NCI-H2029 treated with DMSO at 0.1 percent for 48 hours (cell line): ENCODE measurements around the gene MAP2K2.
A peak's percentile ranks its signal among the peaks of the same experiment; 100 is the strongest.
"Not testable (repeated sequence)": the region's sequence is repeated elsewhere in the genome, so short reads cannot be mapped to it uniquely, and the experiment has no call there.

Experiments used
- DNase-seq: peaks from one replicate; lab custom pipeline; 2025; lab: John Stamatoyannopoulos, UW

The MAP2K2 gene

DNA sequence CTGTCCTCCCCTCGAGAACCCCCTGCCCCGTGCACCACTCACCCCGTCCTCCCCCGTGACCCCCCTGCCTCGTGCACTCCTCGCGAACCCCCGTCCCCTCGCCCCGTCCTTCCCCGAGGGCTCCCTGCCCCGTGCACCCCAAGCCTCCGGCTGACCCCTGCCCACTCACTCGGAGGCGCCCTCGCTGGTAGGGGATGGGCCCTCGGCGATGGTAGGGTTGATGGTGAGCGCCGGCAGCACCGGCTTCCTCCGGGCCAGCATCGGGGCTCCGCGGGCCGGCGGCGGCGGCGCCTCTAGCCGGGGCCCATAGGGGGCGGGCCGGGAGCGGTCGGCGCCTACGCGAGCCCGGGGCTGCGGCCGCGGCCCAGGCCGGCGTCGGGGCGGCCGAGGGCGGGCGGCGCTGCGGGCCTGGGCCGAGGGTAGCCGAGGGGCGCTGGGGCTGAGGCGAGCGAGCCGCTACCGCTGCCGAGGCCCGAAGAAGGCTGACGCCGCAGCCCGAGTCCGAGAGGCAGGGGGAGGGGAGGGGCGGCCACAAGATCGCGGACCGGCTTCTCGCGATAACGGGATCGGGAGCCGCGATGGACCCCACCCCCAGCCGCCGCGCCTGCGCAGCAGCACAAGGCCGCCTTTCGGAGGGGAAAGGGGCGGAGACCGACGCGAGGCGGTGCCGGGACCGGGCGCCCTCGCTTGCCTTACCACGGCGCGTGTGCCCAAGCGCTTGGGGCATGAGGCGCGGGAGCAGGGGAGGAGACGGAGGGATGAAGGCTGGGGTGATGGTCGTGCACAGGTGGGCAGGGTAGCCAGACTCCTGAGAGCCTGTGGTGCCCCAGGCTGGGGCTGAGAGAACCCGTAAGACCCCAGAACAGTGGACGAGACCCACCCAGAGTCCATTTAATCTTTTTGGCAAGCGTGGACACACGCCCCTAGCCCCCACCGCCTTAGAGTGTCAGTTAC, at the start of gene MAP2K2:
Gene MAP2K2 (minus strand): TSS at position 508 of the 954 bp plus-strand sequence. CDS start 247 bp downstream, at position 261.
- peak; percentile 84 for DNase-seq

DNA sequence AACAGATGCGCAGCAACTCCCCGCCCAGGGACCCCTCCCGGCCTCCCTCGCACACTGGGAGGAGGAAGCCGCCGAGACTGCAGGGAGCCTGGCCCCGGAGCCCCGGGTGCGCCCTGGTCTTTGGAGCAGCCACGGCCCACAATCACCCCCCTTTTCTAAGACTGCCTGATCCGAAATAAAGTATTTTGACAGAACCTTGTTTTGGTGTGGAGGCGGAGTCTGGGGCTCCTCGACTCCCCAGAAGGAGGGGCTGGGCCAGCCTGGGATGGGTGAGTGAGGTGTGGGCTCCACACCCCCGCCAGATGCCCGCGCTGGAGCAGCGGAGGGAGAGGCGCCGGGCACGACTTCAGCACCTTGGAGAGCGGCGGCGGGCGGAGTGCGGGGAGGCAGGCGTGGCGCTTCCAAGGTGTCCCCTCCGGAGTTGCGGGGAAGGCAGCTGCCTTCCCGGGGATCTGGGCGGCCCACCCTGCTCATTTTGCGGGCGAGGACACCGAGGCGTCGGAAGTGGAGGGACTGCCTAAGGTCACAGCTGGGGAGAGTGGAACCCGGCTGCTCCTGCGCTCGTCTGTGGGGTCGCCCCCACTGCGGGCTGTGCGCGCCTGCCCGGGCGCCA, 49.0 kb upstream of the MAP2K2 start:
- DNase-seq = no peak

- DNase-seq = no peak
Measured at GRCh38 chr19:4171676-4172075, 47.8 kb upstream of the MAP2K2 start.

DNA sequence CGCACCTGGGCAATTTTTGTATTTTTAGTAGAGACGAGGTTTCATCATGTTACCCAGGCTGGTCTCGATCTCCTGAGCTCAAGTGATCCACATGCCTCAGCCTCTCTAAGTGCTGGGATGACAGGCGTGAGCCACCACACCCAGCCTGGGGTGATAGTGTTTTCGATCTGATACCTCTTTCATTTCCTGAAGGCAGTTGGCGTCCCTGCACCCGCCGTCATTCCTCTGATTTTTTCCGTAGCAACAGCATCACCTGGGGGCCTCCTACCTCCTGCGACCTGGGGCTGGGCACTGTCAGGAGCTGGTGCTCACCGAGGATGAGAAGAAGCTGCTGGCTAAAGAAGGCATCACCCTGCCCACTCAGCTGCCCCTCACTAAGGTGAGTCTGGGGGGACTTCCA, 40.3 kb upstream of the MAP2K2 start:
- DNase-seq = no peak

- DNase-seq = no peak
Measured at GRCh38 chr19:4161415-4162077, 37.6 kb upstream of the MAP2K2 start.

GRCh38 chr19:4157971-4158370, 34.0 kb upstream of the MAP2K2 start:
- DNase-seq = not testable (repeated sequence)

GRCh38 chr19:4157164-4157563, 33.2 kb upstream of the MAP2K2 start:
- no peak for DNase-seq

GRCh38 chr19:4154571-4155312, 30.8 kb upstream of the MAP2K2 start:
- DNase-seq = no peak

DNA sequence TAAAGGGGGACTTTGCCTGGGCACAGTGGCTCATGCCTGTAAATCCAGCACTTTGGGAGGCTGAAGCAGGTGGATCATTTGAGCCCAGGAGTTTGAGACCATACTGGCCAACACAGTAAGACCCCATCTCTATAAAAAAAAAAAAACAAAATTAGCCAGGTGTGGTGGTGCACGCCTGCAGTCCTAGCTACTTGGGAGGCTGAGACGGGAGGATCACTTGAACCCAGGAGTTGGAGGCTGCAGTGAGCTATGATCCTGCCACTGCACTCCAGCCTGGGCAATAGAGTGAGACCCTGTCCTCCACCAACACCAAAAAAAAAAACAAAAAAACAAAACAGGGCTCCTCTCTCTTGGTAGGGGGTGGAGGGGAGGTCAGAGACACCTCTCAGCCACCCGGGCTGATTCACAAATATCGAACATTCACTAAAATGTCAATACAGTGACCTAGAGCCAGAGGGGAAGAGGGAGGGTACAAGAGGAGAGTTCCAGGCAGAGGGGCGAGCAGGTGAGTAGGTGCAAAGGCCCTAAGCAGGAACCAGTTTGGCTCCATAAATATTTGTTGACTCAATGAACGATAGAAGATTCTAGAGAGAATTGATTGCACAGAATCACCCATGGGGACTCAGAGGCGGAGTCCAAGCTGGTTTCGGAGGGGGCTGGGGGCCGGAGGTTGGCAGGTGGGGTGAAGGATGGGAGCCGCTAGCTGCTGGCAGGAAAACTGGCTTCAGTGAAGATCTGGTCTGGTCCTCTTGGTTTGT, 28.5 kb upstream of the MAP2K2 start:
- no peak for DNase-seq

DNA sequence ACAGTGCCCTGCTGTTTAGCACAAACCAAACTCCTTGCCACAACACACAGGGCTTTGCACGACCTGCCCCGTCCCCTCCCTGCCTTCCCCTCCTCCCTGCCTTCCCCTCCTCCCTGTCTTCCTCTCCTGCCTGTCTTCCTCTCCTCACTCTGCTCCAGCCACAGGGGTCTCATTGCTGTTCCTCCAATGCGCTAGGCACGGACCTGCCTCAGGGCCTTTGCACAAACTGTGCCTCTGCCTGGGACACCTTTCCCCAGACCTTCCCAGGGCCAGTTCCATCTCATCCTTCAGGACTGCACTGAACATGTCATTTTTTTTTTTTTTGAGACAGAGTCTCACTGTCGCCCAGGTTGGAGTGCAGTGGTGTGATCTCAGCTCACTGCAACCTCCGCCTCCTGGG, 27.7 kb upstream of the MAP2K2 start:
- DNase-seq = no peak

- DNase-seq = peak; percentile 77
Measured at GRCh38 chr19:4149518-4150288, 25.8 kb upstream of the MAP2K2 start.

DNA sequence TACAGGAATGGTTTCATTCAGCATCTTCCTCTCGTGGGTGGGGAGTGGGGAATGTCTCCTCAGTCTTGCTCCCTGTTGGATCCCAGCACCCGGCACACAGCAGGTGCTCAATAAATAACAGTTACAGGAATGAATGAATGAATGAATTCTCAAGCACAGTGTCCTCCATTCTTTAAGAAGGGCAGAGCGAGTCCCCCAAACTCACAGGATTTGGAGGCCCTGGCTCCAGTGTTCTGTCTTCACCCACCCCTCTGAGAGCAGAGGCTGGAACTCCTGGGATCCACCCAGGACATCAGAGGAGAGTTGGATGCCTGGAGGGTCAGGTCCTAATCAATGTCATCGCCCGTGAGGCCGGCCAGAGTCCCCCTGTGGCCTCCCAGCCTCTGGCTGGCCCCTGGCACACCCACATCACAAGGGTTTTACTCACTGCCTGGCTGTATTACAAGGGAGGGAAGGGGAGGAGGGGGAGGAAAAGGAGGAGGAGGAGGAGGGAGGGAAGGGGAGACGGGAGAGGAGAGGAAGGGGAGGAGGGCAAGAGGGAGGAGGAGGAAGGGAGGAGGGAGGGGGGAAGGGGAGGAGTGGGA, 20.8 kb upstream of the MAP2K2 start:
- DNase-seq = no peak

- DNase-seq = not testable (repeated sequence)
Measured at GRCh38 chr19:4142916-4143315, 19.0 kb upstream of the MAP2K2 start.

DNA sequence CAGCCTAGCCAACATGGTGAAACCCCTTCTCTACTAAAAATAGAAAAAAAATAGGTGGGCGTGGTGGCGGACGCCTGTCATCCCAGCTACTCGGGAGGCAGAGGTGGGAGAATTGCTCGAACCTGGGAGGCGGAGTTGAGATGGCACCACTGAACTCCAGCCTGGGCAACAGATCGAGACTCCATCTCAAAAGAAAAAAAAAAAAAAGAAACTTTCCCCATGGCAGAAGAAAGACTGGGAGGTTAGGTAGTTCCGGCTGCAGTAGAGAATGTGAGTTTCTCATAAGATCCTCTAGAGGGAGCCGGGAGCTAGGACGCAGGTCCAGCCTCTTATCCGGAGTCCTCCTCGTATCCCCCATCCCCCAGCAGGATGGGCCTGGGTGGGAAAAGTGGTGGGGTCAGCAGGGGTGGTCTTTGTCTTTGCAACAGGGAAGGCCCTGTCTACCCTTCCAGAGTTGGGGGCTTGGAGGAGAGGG, 16.4 kb upstream of the MAP2K2 start:
- peak; percentile 8 for DNase-seq

DNA sequence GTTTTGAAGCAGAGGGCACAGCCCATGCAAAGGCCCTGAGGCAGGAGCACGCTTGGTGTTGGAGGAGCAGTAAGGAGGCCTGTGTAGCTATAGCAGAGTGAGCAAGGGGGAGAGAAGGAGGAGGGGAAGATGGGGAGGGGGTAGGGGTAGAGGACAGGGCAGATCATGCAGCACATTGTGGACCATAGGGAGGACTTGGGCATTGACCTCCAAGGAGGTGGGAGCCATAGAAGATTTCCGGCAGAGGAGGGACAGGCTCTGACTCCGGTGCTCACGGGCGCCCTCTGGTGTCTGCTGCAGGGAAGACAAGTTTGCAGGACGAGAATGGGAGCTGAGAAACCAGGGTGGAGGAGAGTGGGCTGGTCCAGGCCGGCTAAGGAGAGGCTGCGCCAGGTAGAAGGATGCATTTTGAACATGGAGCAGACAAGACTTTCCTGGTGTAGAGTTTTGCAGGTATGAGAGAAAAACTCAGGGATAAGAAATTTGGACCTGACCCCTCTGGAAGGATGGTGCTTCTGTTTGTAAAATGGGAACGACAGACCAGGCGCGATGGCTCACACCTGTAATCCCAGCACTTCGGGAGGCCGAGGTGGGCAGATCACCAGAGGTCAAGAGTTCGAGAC, 15.8 kb upstream of the MAP2K2 start:
- DNase-seq = peak; percentile 31

DNA sequence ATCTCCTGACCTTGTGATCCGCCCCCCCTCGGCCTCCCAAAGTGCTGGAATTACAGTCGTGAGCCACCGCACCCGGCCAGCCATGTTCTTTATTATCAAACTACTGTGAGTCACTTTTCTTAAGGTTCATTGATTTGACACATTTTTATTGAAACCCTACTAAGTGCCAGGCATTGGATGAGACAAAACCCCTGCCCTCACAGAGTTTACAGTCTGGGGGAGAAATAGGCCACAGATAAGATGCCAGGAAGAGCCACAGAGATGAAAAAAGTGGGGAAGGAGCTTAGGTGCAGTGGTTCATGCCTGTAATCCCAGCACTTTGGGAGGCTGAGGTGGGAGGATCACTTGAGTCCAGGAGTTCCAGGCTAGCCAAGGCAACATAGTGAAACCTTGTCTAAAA, 14.5 kb upstream of the MAP2K2 start:
- DNase-seq = no peak

DNA sequence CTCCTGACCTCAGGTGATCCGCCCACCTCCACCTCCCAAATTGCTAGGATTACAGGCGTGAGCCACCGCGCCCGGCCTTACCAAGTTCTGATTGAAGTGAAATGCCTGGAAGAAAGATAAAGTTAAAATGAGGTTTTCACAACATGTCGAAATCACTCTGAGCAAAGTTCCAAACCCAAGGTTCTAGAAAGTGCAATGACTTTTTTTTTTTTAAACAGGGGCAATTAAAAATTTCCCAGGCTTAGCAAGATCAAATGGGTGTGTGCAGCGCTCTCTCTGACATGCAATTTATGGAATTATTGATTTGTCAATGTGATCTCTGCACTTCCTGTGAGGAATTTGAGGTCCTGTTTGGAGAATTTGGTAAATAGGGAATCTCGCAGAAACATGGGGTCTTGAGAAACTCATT, 12.8 kb upstream of the MAP2K2 start:
- no peak for DNase-seq

GRCh38 chr19:4135386-4135785, 11.5 kb upstream of the MAP2K2 start:
- not testable (repeated sequence) for DNase-seq

DNA sequence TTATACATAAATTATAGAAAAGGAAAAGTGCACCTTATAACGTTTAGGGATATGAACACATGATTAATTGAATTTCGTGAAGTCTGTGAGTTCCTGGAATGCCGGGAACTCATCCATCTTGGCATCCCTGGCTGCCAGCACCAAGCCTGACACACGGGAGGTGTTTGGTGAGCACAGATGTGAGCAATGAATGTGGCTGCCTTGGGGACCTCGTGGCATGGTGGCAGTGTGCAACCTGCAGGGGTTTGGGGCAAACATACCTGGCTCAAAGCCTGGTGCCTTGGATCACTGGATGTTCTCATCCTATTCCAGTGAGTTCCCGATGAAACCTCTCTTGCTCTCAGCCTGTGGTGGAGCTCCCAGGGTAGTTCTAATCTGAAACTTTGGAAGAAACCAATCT, 10.4 kb upstream of the MAP2K2 start:
- DNase-seq = no peak
